Measurements from ENCODE around the gene NOL6.

DNA sequence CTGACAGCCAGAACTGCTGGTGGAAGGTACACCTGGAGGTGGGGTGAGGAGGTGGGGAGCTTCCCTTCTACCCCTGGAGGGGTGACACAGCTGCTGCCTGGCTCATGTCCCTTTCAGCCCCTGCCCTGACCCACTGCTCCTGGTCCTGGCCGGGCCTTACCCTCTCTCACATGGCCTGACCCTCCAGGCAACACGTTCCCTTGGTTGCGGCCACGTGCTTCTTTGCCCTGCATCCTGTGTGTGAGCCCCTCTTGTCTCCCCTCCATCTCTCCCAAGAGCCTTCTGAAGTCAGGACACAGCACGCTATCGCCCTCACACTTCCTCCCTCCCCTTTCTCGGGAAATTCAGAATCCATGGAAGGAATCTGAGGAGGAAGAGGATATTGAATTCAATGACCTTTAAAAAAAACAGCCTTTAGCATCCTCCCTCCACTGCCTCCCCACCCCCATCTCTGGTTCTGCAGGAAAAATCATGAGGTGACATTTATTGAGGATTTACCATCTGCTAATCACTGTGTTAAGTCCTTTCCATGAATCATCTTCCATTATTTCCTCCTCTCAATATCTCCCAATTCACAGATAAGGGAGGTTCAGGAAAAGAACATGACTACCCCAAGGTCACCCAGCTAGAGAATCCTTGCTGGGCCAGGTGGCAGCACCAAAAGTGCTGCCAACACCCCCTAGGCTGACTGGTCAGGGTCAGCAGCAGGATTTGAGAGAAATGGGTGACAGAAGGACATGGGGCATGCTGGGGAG, 34.6 kb downstream of the NOL6 start:
- TF ChIP-seq, protein P1, sequence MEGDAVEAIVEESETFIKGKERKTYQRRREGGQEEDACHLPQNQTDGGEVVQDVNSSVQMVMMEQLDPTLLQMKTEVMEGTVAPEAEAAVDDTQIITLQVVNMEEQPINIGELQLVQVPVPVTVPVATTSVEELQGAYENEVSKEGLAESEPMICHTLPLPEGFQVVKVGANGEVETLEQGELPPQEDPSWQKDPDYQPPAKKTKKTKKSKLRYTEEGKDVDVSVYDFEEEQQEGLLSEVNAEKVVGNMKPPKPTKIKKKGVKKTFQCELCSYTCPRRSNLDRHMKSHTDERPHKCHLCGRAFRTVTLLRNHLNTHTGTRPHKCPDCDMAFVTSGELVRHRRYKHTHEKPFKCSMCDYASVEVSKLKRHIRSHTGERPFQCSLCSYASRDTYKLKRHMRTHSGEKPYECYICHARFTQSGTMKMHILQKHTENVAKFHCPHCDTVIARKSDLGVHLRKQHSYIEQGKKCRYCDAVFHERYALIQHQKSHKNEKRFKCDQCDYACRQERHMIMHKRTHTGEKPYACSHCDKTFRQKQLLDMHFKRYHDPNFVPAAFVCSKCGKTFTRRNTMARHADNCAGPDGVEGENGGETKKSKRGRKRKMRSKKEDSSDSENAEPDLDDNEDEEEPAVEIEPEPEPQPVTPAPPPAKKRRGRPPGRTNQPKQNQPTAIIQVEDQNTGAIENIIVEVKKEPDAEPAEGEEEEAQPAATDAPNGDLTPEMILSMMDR (IDR thresholded peaks at IDR 0.05; ENCODE audit: borderline replicate concordance, extremely low read depth, low read length, poor library complexity, severe bottlenecking) = no peak
- TF ChIP-seq EZH2 (IDR thresholded peaks at IDR 0.05; ENCODE audit: borderline replicate concordance, low read depth, low read length, severe bottlenecking) = no peak

All from DND-41 (cell line).